Right atrium auricular region (tissue), 2 donors: ENCODE data around the gene PLAC8. TPM values are rescaled to one million over a fixed set of nuclear protein-coding genes. Genes with fewer than 3 reads are reported as not detected.

Experiments
- DNase-seq: peaks from one replicate; pipeline ENCODE4 v3.0.0-alpha.2; 2019; ENCODE audit warnings: low spot score
- H3K27ac ChIP-seq, 2 donors: fragments of 200-600 bp; sonication (generic); 1 replicate in 1 of 2; 2 replicates in 1 of 2; pipeline ENCODE4 v1.5.1; 2016 to 2019
- H3K27me3 ChIP-seq, 2 donors: fragments of 200-600 bp; sonication (generic); one replicate each; pipeline versions ENCODE4 v1.5.1 to v1.6.0; 2017 to 2019
- H3K36me3 ChIP-seq: fragments of 200-600 bp; sonication (generic); one replicate; pipeline ENCODE4 v1.5.1; 2016
- H3K4me1 ChIP-seq, 2 donors: fragments of 200-600 bp; sonication (generic); one replicate each; pipeline versions ENCODE4 v1.5.1 to v1.6.0; 2017 to 2019
- H3K4me3 ChIP-seq, 2 donors: fragments of 200-600 bp; sonication (generic); 1 replicate in 1 of 2; 2 replicates in 1 of 2; pipeline ENCODE4 v1.5.1; 2017 to 2019; ENCODE audit warnings: mild to moderate bottlenecking in 1 of 2, moderate library complexity in 1 of 2
- H3K9me3 ChIP-seq, 2 donors: fragments of 200-600 bp; sonication (generic); one replicate each; pipeline ENCODE4 v1.5.1; 2019
- total RNA-seq, 2 donors: library from RNA; depleted of rRNA; stranded (reverse); fragments of >200 nt; gene quantifications; one replicate each; pipeline ENCODE4 v1.1.0, GENCODE V29; 2016
- TF ChIP-seq, protein P1 (sequence below), 2 donors: fragments of 200-600 bp; sonication (generic); IDR thresholded peaks; one replicate each; pipeline ENCODE4 v1.5.1; 2019; ENCODE audit warnings: antibody characterized with exemption in 2 of 2

The PLAC8 gene
- total RNA-seq, 2 donors from 2014 or later: 0.48 to 2.1 TPM

DNA sequence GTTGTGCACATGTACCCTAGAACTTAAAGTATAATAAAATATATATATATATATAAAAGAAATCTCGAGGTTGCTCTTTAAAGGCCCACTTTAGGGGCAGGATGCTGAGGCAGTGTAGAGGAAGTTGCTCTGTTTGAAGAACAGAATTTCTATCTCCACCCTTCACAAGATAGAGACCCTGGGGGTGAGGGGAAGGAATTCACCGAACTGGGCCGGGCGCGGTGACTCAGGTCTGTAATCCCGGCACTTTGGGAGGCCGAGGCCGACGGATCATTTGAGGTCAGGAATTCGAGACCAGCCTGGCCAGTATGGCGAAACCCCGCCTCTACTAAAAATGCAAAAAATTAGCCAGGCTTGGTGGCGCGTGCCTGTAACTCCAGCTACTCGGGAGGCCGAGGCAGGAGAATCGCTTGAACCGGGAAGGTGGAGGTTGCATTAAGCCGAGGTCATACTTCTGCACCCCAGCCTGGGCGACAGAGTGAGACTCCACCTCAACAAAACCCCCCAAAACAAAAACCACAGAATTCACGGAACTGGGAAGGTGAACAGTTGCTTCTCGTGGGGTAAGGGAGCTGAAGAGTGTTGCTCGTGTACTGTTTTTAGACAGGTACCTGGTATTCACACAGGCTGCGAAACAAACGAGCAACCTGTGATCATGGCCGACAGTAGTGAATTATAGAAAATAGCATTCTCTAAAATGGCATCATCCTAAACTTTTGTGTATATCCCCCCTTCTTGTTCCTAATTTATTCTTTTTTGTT lies 6.2 kb downstream of the PLAC8 start:
- TF ChIP-seq, protein P1, sequence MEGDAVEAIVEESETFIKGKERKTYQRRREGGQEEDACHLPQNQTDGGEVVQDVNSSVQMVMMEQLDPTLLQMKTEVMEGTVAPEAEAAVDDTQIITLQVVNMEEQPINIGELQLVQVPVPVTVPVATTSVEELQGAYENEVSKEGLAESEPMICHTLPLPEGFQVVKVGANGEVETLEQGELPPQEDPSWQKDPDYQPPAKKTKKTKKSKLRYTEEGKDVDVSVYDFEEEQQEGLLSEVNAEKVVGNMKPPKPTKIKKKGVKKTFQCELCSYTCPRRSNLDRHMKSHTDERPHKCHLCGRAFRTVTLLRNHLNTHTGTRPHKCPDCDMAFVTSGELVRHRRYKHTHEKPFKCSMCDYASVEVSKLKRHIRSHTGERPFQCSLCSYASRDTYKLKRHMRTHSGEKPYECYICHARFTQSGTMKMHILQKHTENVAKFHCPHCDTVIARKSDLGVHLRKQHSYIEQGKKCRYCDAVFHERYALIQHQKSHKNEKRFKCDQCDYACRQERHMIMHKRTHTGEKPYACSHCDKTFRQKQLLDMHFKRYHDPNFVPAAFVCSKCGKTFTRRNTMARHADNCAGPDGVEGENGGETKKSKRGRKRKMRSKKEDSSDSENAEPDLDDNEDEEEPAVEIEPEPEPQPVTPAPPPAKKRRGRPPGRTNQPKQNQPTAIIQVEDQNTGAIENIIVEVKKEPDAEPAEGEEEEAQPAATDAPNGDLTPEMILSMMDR (IDR thresholded peaks at IDR 0.05): no peak
- Histone ChIP-seq H3K9me3 (no peaks in the 10 kb centered on the region), H3K27me3 (no peaks in the 10 kb centered on the region), H3K4me3 (no peak overlapping the region), H3K27ac (no peak overlapping the region), H3K36me3 (no peaks in the 10 kb centered on the region), H3K4me1 (peaks cover 0 to 11% of the 10 kb centered on the region in 2 donors)
- no peak for DNase-seq

DNA sequence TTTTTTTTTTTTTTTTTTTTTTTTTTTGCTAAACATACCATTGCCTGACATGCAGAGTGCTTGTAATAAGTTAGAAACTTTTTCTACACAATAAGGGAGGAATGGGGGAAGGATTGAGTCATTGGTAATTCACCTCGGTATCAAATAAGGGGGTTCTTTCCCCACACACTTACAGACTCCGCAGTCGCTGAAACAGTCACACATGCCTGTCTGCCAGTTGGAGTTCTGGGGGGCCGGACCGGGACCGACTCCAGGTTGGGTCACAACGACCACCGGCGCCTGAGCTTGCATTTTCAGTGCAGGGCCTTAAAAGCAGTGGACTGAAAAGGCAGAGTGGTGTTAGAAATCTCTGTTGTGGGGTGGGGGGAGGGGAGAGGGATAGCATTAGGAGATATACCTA lies 6.9 kb downstream of the PLAC8 start:
- Histone ChIP-seq H3K27ac (no peak overlapping the region), H3K4me1 (peaks cover 0 to 11% of the 10 kb centered on the region in 2 donors), H3K27me3 (no peaks in the 10 kb centered on the region), H3K9me3 (no peaks in the 10 kb centered on the region), H3K36me3 (no peaks in the 10 kb centered on the region), H3K4me3 (no peak overlapping the region)
- TF ChIP-seq, protein P1 (IDR thresholded peaks at IDR 0.05): no peak
- DNase-seq: no peak

DNA sequence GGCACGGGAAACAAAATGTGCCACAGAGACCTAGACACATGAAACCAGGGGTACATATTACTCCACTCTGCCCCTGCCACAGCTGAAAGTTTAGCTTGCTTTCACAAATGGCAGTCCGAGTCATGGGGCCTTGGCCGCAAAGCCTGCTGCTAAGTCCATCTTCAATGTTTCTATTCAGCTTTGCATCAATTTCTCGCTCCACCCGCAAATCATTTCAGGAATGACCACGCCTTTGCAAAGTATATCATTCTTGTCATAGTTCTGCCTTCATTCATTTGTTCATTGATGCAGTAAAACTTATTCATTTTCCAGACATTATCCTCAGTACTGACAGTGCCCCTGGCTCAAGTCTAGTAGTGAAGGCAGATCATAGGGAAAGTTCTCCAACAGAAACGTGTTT lies 9.5 kb downstream of the PLAC8 start:
- Histone ChIP-seq H3K27me3 (no peaks in the 10 kb centered on the region), H3K4me1 (peaks cover 0 to 7% of the 10 kb centered on the region in 2 donors), H3K4me3 (no peak overlapping the region), H3K27ac (no peak overlapping the region), H3K9me3 (no peaks in the 10 kb centered on the region), H3K36me3 (no peaks in the 10 kb centered on the region)
- TF ChIP-seq, protein P1 (IDR thresholded peaks at IDR 0.05): no peak
- DNase-seq: no peak

DNA sequence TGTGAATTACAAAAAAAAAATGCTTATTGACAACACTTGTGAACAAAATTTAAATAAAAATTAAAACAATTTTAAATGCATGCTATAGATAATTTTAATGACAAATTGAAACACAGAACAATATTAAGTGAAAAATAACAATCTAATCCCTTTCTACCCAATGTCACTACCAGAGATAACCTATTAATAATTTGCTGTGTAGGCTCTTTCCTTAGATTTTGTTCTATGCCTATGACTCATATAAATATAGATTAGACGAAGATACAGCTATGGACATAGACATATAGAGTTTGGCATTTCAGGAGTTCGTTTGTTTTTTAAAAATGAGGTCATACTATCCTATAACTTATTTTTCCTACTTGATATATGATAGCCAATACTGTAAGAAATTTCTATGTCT lies 18.1 kb downstream of the PLAC8 start:
- H3K36me3 ChIP-seq: no peaks in the 10 kb centered on the region
- TF ChIP-seq, protein P1 (IDR thresholded peaks at IDR 0.05): no peak
- no peaks in the 10 kb centered on the region for H3K4me1 ChIP-seq
- no peaks in the 10 kb centered on the region for H3K9me3 ChIP-seq
- H3K27ac ChIP-seq: no peak overlapping the region
- no peaks in the 10 kb centered on the region for H3K27me3 ChIP-seq
- no peak for DNase-seq
- no peak overlapping the region for H3K4me3 ChIP-seq

DNA sequence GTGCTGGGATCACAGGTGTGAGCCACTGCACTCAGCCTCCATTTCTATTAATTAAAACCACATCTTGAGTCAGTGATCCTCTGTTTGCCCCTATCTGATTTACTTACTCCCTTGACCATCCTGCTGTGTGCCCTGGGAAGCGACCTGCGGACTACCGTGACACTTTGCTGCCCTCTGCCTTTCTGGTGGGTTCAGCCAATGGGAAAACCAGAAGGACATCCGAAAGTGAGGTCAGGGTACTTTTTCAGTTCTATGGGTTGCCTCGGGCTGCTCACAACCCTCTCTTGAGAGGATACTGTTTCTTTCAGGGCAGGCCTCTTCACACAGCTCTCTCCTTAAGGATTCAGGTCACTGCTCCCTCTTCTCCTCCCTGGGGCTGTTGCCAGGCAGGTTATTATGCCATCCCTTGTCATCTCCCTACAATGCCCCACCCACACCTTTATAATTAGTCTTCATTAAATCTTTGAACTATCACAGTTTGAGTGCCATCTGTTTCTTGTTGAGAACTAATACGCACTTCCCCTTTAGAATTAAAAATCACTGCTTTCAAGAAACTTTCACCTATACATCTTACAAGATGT lies 21.4 kb downstream of the PLAC8 start:
- no peak overlapping the region for H3K4me3 ChIP-seq
- no peak for DNase-seq
- no peaks in the 10 kb centered on the region for H3K27me3 ChIP-seq
- H3K36me3 ChIP-seq: no peaks in the 10 kb centered on the region
- H3K4me1 ChIP-seq: no peaks in the 10 kb centered on the region
- TF ChIP-seq, protein P1 (IDR thresholded peaks at IDR 0.05): no peak
- no peak overlapping the region for H3K27ac ChIP-seq
- H3K9me3 ChIP-seq: no peaks in the 10 kb centered on the region
